GM23338 (cell line): ENCODE results near the gene LRTM2. TPM values are rescaled to one million over a fixed set of nuclear protein-coding genes. Genes with fewer than 3 reads are reported as not detected.

ENCODE experiments used
- ATAC-seq: fragments of 200-7000 bp; cut with Tn5 transposase; 3 replicates; pipeline ENCODE4 v1.9.1; 2020
- DNase-seq: peaks from one replicate; pipeline ENCODE4 v3.0.0-alpha.2; 2015; ENCODE audit warnings: low spot score
- H2AFZ ChIP-seq: fragments of 200-600 bp; sonication (generic); 2 replicates; pipeline ENCODE4 v1.8.0; 2016; ENCODE audit warnings: antibody characterized with exemption, mild to moderate bottlenecking, moderate library complexity
- H3F3A ChIP-seq: fragments of 200-600 bp; sonication (generic); replicated peaks from 2 replicates; pipeline ENCODE4 v1.8.0; 2017; ENCODE audit warnings: antibody characterized with exemption, mixed run types, low read depth
- H3K27ac ChIP-seq: fragments of 200-600 bp; sonication (generic); 2 replicates; pipeline ENCODE4 v1.6.1; 2016; ENCODE audit warnings: low read depth
- H3K27me3 ChIP-seq: fragments of 200-600 bp; sonication (generic); 2 replicates; pipeline ENCODE4 v1.8.0; 2016; ENCODE audit warnings: mild to moderate bottlenecking, mixed run types, moderate library complexity; ENCODE audit not compliant: insufficient read depth
- H3K36me3 ChIP-seq: fragments of 200-600 bp; sonication (generic); 2 replicates; pipeline ENCODE4 v1.8.0; 2016; ENCODE audit warnings: mild to moderate bottlenecking; ENCODE audit not compliant: insufficient read depth
- H3K4me1 ChIP-seq: fragments of 200-600 bp; sonication (generic); 2 replicates; pipeline ENCODE4 v1.8.0; 2016; ENCODE audit warnings: mild to moderate bottlenecking, moderate library complexity; ENCODE audit not compliant: insufficient read depth
- H3K4me2 ChIP-seq: fragments of 200-600 bp; sonication (generic); 2 replicates; pipeline ENCODE4 v1.7.1; 2017; ENCODE audit warnings: mixed run types
- H3K4me3 ChIP-seq: fragments of 200-600 bp; sonication (generic); 2 replicates; pipeline ENCODE4 v1.6.1; 2016; ENCODE audit warnings: mixed run types
- H3K79me2 ChIP-seq: fragments of 200-600 bp; sonication (generic); replicated peaks from 2 replicates; pipeline ENCODE4 v1.8.0; 2017; ENCODE audit warnings: mild to moderate bottlenecking; ENCODE audit not compliant: insufficient read depth
- H3K9me2 ChIP-seq: fragments of 200-600 bp; sonication (generic); 2 replicates; pipeline ENCODE4 v1.8.0; 2017; ENCODE audit not compliant: insufficient read depth
- H4K20me1 ChIP-seq: fragments of 200-600 bp; sonication (generic); replicated peaks from 2 replicates; pipeline ENCODE4 v1.8.0; 2017; ENCODE audit warnings: mild to moderate bottlenecking; ENCODE audit not compliant: insufficient read depth
- H3K27ac Mint-ChIP-seq: 2 replicates; pipeline ENCODE4 v1.8.0; 2020; ENCODE audit warnings: inconsistent platforms, mild to moderate bottlenecking, moderate library complexity, mixed read lengths
- H3K27me3 Mint-ChIP-seq: 3 replicates; pipeline ENCODE4 v1.8.0; 2022; ENCODE audit warnings: low read depth, mild to moderate bottlenecking, moderate library complexity, mixed read lengths, inconsistent platforms; ENCODE audit not compliant: insufficient read depth, poor library complexity
- H3K36me3 Mint-ChIP-seq: 3 replicates; pipeline ENCODE4 v1.8.0; 2021; ENCODE audit warnings: low read depth, mild to moderate bottlenecking, inconsistent platforms, moderate library complexity, mixed read lengths
- H3K4me1 Mint-ChIP-seq: 3 replicates; pipeline ENCODE4 v1.8.0; 2020; ENCODE audit warnings: mild to moderate bottlenecking, inconsistent platforms, mixed read lengths
- H3K4me3 Mint-ChIP-seq: 3 replicates; pipeline ENCODE4 v1.8.0; 2021; ENCODE audit warnings: moderate library complexity, mild to moderate bottlenecking, inconsistent platforms, mixed read lengths
- H3K9me3 Mint-ChIP-seq: 3 replicates; pipeline ENCODE4 v1.8.0; 2020; ENCODE audit warnings: moderate library complexity, mild to moderate bottlenecking, inconsistent platforms, mixed read lengths
- CREB1 ChIP-seq: fragments of 250-450 bp; sonication (Bioruptor Pico); IDR thresholded peaks from 2 replicates; pipeline ENCODE4 v1.5.0; 2020; ENCODE audit warnings: low read depth, mild to moderate bottlenecking, moderate library complexity
- EZH2 ChIP-seq: fragments of 200-600 bp; sonication (generic); IDR thresholded peaks from one replicate; pipeline ENCODE4 v1.8.0; 2017; ENCODE audit warnings: antibody characterized with exemption, mild to moderate bottlenecking, low read depth; ENCODE audit not compliant: unreplicated experiment
- EZH2phosphoT487 ChIP-seq: fragments of 200-600 bp; sonication (generic); IDR thresholded peaks from one replicate; pipeline ENCODE4 v1.8.1; 2018; ENCODE audit warnings: antibody characterized with exemption; ENCODE audit not compliant: unreplicated experiment
- JUNB ChIP-seq: IDR thresholded peaks from one replicate; pipeline ENCODE4 v1.6.1; 2016; ENCODE audit warnings: antibody characterized with exemption; ENCODE audit not compliant: unreplicated experiment
- NANOG ChIP-seq: IDR thresholded peaks from 2 replicates; pipeline ENCODE4 v1.6.1; 2016; ENCODE audit warnings: antibody characterized with exemption, borderline replicate concordance
- POLR2AphosphoS5 ChIP-seq: IDR thresholded peaks from 2 replicates; pipeline ENCODE4 v1.6.1; 2016; ENCODE audit warnings: antibody characterized with exemption, low read depth
- STAT1 ChIP-seq: IDR thresholded peaks from one replicate; pipeline ENCODE4 v1.6.1; 2016; ENCODE audit warnings: antibody characterized with exemption; ENCODE audit not compliant: unreplicated experiment
- ZNF114 ChIP-seq: fragments of 250-450 bp; sonication (Bioruptor Pico); IDR thresholded peaks from 2 replicates; pipeline ENCODE4 v1.5.0; 2020; ENCODE audit warnings: mild to moderate bottlenecking, moderate library complexity
- ZNF331 ChIP-seq: fragments of 250-450 bp; sonication (Bioruptor Pico); IDR thresholded peaks from 2 replicates; pipeline ENCODE4 v1.5.0; 2020; ENCODE audit warnings: low read depth, mild to moderate bottlenecking, moderate library complexity
- polyA plus RNA-seq: library from polyadenylated mRNA; unstranded; fragments of >200 nt; fragmentation: Nextera tagmentation; extraction: Ambion mirVana; gene quantifications from 2 replicates; pipeline ENCODE4 v1.2.1, GENCODE V29; 2016
- total RNA-seq: library from RNA; depleted of rRNA; stranded (reverse); fragments of >200 nt; shearing (Covaris generic); gene quantifications from 2 replicates; pipeline ENCODE4 v1.2.3, GENCODE V29; 2014
- TF ChIP-seq, protein P1 (sequence below): IDR thresholded peaks from 2 replicates; pipeline ENCODE4 v1.6.1; 2016; ENCODE audit warnings: antibody characterized with exemption
- TF ChIP-seq, protein P2 (sequence below): fragments of 250-450 bp; sonication (Bioruptor Pico); IDR thresholded peaks from 2 replicates; pipeline ENCODE4 v1.5.0; 2020; ENCODE audit warnings: mild to moderate bottlenecking, moderate library complexity
- TF ChIP-seq, protein P3 (sequence below), 2 experiments: fragments of 200-600 bp in 1 of 2; sonication (generic) in 1 of 2; conservative IDR thresholded peaks; 2 replicates each; pipeline versions ENCODE4 v1.5.1 to v1.6.1; 2016 to 2017; ENCODE audit warnings: antibody characterized with exemption in 2 of 2, low read depth in 2 of 2, mild to moderate bottlenecking in 2 of 2, moderate library complexity in 1 of 2
- TF ChIP-seq, protein P4 (sequence below): IDR thresholded peaks from one replicate; pipeline ENCODE4 v1.6.1; 2018; ENCODE audit warnings: antibody characterized with exemption; ENCODE audit not compliant: unreplicated experiment

LRTM2 gene
- total and polyA plus RNA-seq, 2 experiments from 2014 or later: 0.08 TPM; not detected in 1

DNA sequence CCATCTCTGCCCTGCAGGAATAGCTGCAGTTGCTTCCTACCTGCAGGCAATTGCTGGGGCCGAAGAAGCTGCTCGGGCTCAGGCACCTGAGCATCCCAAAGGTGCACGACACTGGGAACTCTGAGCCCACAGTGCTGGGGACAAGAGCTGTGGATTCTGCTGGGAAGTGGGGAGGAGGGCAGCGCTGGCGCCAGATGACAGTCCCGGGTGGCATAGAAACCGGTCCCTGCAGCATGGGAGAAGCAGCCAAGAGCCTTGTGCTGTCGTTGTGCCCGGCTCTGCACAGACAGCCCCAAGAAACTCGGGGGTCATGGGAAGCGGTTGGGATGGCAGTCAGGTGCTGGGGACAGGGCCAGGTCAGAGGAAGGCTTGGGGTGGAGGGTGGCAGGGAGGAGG, 529 bp downstream of the LRTM2 start:
- H3K4me3 ChIP-seq: peak overlapping the region; percentile 51; the same call in 1 of the 2 replicates
- peaks cover 38% of the 10 kb centered on the region for H3K27me3 Mint-ChIP-seq
- H3K36me3 ChIP-seq: no peaks in the 10 kb centered on the region
- H3K4me1 ChIP-seq: no peaks in the 10 kb centered on the region
- H3K27ac ChIP-seq: no peak overlapping the region
- peaks cover 20% of the 10 kb centered on the region for H3K27me3 ChIP-seq
- peaks cover 18% of the 10 kb centered on the region for H3K4me1 Mint-ChIP-seq
- H3K36me3 Mint-ChIP-seq: no peaks in the 10 kb centered on the region
- no peaks in the 10 kb centered on the region for H3F3A ChIP-seq
- no peaks in the 10 kb centered on the region for H3K9me2 ChIP-seq
- no peak overlapping the region for H3K27ac Mint-ChIP-seq
- H3K4me2 ChIP-seq: peak overlapping the region; percentile 79
- H3K4me3 Mint-ChIP-seq: peak overlapping the region; percentile 72; the same call in 2 of the 3 replicates
- TF ChIP-seq, protein P1, sequence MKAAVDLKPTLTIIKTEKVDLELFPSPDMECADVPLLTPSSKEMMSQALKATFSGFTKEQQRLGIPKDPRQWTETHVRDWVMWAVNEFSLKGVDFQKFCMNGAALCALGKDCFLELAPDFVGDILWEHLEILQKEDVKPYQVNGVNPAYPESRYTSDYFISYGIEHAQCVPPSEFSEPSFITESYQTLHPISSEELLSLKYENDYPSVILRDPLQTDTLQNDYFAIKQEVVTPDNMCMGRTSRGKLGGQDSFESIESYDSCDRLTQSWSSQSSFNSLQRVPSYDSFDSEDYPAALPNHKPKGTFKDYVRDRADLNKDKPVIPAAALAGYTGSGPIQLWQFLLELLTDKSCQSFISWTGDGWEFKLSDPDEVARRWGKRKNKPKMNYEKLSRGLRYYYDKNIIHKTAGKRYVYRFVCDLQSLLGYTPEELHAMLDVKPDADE: no peak
- TF ChIP-seq STAT1 (no peak), CREB1 (CRISPR knock-in tag) (no peak), NANOG (no peak), EZH2 (no peak), JUNB (no peak), ZNF331 (CRISPR knock-in tag) (no peak), ZNF114 (CRISPR knock-in tag) (no peak), POLR2AphosphoS5 (no peak), EZH2phosphoT487 (no peak)
- TF ChIP-seq, protein P2, sequence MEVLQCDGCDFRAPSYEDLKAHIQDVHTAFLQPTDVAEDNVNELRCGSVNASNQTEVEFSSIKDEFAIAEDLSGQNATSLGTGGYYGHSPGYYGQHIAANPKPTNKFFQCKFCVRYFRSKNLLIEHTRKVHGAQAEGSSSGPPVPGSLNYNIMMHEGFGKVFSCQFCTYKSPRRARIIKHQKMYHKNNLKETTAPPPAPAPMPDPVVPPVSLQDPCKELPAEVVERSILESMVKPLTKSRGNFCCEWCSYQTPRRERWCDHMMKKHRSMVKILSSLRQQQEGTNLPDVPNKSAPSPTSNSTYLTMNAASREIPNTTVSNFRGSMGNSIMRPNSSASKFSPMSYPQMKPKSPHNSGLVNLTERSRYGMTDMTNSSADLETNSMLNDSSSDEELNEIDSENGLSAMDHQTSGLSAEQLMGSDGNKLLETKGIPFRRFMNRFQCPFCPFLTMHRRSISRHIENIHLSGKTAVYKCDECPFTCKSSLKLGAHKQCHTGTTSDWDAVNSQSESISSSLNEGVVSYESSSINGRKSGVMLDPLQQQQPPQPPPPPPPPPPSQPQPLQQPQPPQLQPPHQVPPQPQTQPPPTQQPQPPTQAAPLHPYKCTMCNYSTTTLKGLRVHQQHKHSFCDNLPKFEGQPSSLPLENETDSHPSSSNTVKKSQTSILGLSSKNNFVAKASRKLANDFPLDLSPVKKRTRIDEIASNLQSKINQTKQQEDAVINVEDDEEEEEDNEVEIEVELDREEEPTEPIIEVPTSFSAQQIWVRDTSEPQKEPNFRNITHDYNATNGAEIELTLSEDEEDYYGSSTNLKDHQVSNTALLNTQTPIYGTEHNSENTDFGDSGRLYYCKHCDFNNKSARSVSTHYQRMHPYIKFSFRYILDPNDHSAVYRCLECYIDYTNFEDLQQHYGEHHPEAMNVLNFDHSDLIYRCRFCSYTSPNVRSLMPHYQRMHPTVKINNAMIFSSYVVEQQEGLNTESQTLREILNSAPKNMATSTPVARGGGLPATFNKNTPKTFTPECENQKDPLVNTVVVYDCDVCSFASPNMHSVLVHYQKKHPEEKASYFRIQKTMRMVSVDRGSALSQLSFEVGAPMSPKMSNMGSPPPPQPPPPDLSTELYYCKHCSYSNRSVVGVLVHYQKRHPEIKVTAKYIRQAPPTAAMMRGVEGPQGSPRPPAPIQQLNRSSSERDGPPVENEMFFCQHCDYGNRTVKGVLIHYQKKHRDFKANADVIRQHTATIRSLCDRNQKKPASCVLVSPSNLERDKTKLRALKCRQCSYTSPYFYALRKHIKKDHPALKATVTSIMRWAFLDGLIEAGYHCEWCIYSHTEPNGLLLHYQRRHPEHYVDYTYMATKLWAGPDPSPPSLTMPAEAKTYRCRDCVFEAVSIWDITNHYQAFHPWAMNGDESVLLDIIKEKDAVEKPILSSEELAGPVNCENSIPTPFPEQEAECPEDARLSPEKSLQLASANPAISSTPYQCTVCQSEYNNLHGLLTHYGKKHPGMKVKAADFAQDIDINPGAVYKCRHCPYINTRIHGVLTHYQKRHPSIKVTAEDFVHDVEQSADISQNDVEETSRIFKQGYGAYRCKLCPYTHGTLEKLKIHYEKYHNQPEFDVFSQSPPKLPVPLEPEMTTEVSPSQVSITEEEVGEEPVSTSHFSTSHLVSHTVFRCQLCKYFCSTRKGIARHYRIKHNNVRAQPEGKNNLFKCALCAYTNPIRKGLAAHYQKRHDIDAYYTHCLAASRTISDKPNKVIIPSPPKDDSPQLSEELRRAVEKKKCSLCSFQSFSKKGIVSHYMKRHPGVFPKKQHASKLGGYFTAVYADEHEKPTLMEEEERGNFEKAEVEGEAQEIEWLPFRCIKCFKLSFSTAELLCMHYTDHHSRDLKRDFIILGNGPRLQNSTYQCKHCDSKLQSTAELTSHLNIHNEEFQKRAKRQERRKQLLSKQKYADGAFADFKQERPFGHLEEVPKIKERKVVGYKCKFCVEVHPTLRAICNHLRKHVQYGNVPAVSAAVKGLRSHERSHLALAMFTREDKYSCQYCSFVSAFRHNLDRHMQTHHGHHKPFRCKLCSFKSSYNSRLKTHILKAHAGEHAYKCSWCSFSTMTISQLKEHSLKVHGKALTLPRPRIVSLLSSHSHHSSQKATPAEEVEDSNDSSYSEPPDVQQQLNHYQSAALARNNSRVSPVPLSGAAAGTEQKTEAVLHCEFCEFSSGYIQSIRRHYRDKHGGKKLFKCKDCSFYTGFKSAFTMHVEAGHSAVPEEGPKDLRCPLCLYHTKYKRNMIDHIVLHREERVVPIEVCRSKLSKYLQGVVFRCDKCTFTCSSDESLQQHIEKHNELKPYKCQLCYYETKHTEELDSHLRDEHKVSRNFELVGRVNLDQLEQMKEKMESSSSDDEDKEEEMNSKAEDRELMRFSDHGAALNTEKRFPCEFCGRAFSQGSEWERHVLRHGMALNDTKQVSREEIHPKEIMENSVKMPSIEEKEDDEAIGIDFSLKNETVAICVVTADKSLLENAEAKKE: no peak
- TF ChIP-seq, protein P3, sequence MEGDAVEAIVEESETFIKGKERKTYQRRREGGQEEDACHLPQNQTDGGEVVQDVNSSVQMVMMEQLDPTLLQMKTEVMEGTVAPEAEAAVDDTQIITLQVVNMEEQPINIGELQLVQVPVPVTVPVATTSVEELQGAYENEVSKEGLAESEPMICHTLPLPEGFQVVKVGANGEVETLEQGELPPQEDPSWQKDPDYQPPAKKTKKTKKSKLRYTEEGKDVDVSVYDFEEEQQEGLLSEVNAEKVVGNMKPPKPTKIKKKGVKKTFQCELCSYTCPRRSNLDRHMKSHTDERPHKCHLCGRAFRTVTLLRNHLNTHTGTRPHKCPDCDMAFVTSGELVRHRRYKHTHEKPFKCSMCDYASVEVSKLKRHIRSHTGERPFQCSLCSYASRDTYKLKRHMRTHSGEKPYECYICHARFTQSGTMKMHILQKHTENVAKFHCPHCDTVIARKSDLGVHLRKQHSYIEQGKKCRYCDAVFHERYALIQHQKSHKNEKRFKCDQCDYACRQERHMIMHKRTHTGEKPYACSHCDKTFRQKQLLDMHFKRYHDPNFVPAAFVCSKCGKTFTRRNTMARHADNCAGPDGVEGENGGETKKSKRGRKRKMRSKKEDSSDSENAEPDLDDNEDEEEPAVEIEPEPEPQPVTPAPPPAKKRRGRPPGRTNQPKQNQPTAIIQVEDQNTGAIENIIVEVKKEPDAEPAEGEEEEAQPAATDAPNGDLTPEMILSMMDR (conservative IDR thresholded peaks at IDR 0.05; ENCODE audit: low read depth in 2 of 2): no peak
- TF ChIP-seq, protein P4, sequence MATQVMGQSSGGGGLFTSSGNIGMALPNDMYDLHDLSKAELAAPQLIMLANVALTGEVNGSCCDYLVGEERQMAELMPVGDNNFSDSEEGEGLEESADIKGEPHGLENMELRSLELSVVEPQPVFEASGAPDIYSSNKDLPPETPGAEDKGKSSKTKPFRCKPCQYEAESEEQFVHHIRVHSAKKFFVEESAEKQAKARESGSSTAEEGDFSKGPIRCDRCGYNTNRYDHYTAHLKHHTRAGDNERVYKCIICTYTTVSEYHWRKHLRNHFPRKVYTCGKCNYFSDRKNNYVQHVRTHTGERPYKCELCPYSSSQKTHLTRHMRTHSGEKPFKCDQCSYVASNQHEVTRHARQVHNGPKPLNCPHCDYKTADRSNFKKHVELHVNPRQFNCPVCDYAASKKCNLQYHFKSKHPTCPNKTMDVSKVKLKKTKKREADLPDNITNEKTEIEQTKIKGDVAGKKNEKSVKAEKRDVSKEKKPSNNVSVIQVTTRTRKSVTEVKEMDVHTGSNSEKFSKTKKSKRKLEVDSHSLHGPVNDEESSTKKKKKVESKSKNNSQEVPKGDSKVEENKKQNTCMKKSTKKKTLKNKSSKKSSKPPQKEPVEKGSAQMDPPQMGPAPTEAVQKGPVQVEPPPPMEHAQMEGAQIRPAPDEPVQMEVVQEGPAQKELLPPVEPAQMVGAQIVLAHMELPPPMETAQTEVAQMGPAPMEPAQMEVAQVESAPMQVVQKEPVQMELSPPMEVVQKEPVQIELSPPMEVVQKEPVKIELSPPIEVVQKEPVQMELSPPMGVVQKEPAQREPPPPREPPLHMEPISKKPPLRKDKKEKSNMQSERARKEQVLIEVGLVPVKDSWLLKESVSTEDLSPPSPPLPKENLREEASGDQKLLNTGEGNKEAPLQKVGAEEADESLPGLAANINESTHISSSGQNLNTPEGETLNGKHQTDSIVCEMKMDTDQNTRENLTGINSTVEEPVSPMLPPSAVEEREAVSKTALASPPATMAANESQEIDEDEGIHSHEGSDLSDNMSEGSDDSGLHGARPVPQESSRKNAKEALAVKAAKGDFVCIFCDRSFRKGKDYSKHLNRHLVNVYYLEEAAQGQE: no peak
- DNase-seq: no peak
- no peaks in the 10 kb centered on the region for H4K20me1 ChIP-seq
- H3K9me3 Mint-ChIP-seq: no peaks in the 10 kb centered on the region; the same call in 1 of the 3 replicates
- ATAC-seq: no peak
- H3K79me2 ChIP-seq: no peaks in the 10 kb centered on the region
- no peak overlapping the region for H2AFZ ChIP-seq
